NCI-H2107 treated with DMSO at 0.1 percent for 48 hours (cell line): ENCODE data around the gene AK1.

Source experiments
- DNase-seq: peaks from one replicate; lab custom pipeline; 2025; ENCODE audit not compliant: unreplicated experiment; lab: John Stamatoyannopoulos, UW

AK1 gene

GRCh38 chr9:127877566-127877998 lies at the start of gene AK1:
AK1 (minus strand) TSS chr9:127877675; CDS start chr9:127874617, 3,058 bp downstream.
- DNase-seq, result peak; percentile 18

GRCh38 chr9:127926906-127927200 lies 49.4 kb upstream of the AK1 start:
- DNase-seq, result no peak

GRCh38 chr9:127925959-127926905 lies 48.8 kb upstream of the AK1 start:
- DNase-seq, result no peak

- DNase-seq, result no peak
Observed at GRCh38 chr9:127924736-127925444, 47.4 kb upstream of the AK1 start.

GRCh38 chr9:127923771-127924170 lies 46.3 kb upstream of the AK1 start:
- no peak for DNase-seq

GRCh38 chr9:127923046-127923445 lies 45.6 kb upstream of the AK1 start:
- DNase-seq, result no peak

- no peak for DNase-seq
Observed at GRCh38 chr9:127921557-127922120, 44.2 kb upstream of the AK1 start.

GRCh38 chr9:127920794-127921193 lies 43.3 kb upstream of the AK1 start:
- DNase-seq, result no peak

GRCh38 chr9:127919253-127919815 lies 41.9 kb upstream of the AK1 start:
- DNase-seq, result no peak

- DNase-seq, result no peak
Observed at GRCh38 chr9:127918183-127919107, 41.0 kb upstream of the AK1 start.

- DNase-seq, result no peak
Observed at GRCh38 chr9:127917603-127918002, 40.1 kb upstream of the AK1 start.

GRCh38 chr9:127916720-127917581 lies 39.5 kb upstream of the AK1 start, which contains the start of gene ST6GALNAC4:
ST6GALNAC4 (minus strand) TSS chr9:127917041; CDS start chr9:127916419, 622 bp downstream.
- DNase-seq, result peak; percentile 39

- no peak for DNase-seq
Observed at GRCh38 chr9:127915801-127916719, 38.6 kb upstream of the AK1 start.

- no peak for DNase-seq
Observed at GRCh38 chr9:127915325-127915752, 37.9 kb upstream of the AK1 start.

- DNase-seq, result no peak
Observed at GRCh38 chr9:127913682-127914081, 36.2 kb upstream of the AK1 start.

GRCh38 chr9:127912882-127913281 lies 35.4 kb upstream of the AK1 start:
- no peak for DNase-seq

GRCh38 chr9:127912296-127912695 lies 34.8 kb upstream of the AK1 start:
- no peak for DNase-seq

GRCh38 chr9:127910613-127911205 lies 33.2 kb upstream of the AK1 start:
- DNase-seq, result peak; percentile 43
